LNCAP (cell line): ENCODE measurements around the gene WWOX.

Experiments used
- CTCF ChIP-seq: fragments of 450-650 bp; IDR thresholded peaks from 2 replicates; pipeline ENCODE4 v1.5.1; 2017; ENCODE audit warnings: mild to moderate bottlenecking

WWOX gene

GRCh38 chr16:78184238-78185183, 85.1 kb downstream of the WWOX start:
- TF ChIP-seq CTCF, result no peak

- TF ChIP-seq CTCF, result no peak
Measured at GRCh38 chr16:78189121-78189520, 89.7 kb downstream of the WWOX start.

- TF ChIP-seq CTCF, result no peak
Measured at GRCh38 chr16:78192734-78193488, 93.5 kb downstream of the WWOX start.

- TF ChIP-seq CTCF, result no peak
Measured at GRCh38 chr16:78194948-78195347, 95.5 kb downstream of the WWOX start.

GRCh38 chr16:78195797-78196196, 96.3 kb downstream of the WWOX start:
- TF ChIP-seq CTCF, result no peak

- no peak for TF ChIP-seq CTCF
Measured at GRCh38 chr16:78196502-78196901, 97.0 kb downstream of the WWOX start.

GRCh38 chr16:78198288-78198687, 98.8 kb downstream of the WWOX start:
- no peak for TF ChIP-seq CTCF
